ENCODE data around the gene CTDSPL.
"Not testable (repeated sequence)": the region's sequence is repeated elsewhere in the genome, so short reads cannot be mapped to it uniquely, and the experiment has no call there.

The CTDSPL gene, protein sequence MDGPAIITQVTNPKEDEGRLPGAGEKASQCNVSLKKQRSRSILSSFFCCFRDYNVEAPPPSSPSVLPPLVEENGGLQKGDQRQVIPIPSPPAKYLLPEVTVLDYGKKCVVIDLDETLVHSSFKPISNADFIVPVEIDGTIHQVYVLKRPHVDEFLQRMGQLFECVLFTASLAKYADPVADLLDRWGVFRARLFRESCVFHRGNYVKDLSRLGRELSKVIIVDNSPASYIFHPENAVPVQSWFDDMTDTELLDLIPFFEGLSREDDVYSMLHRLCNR

DNA sequence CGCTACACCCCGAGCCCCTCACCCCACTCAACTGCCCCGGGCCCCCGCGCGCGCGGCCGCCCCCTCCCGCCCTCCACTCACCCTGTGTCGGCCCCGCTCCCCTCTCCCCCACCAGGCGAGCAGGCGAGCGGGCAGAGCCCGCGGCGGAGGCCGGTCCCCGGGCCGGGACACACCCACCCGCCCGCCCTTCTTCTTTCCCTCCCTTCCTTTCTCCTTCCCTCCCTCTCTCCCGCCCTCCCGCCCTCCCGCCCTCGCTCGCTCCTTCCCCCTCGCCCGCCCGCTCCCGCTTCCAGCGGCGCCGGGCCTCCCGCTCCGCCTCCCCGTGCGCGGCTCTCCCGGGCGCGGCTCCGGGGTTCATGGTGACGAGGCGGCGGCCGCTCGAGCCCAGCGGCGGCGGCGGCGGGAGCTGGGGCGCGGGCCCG lies at the start of gene CTDSPL:
Gene CTDSPL (plus strand): TSS at position 261 of the 422 bp plus-strand sequence. CDS start 320 bp downstream, outside the sequence.
- no peaks in the 10 kb centered on the region for H3K36me3 ChIP-seq
- DNase-seq, result peak in 1 of 2 donors; percentile 79
- H3K4me1 ChIP-seq, result peaks cover 0 to 46% (median 30%) of the 10 kb centered on the region in 4 donors
- no peak for TF ChIP-seq CTCF (IDR thresholded peaks at IDR 0.05)
- intact Hi-C loops (cut with DNase I; ENCODE audit: low total_unique reads), result no loop called here
- no peaks in the 10 kb centered on the region for H3K9me3 ChIP-seq
- no peaks in the 10 kb centered on the region for H3K27me3 ChIP-seq
- peak within 1 kb of the TSS; percentile 89 for H3K4me3 ChIP-seq
- H3K27ac ChIP-seq, result peak within 1 kb of the TSS; percentile 92 to 94

- TF ChIP-seq CTCF (IDR thresholded peaks at IDR 0.05), result no peak
- Histone ChIP-seq H3K27me3 (no peaks in the 10 kb centered on the region), H3K27ac (peak overlapping the region; percentile 76 to 78), H3K4me1 (peaks cover 0 to 48% (median 37%) of the 10 kb centered on the region in 4 donors), H3K4me3 (no peak overlapping the region), H3K36me3 (peaks cover 0 to 31% (median 19%) of the 10 kb centered on the region in 3 donors), H3K9me3 (no peaks in the 10 kb centered on the region)
- intact Hi-C loops (cut with DNase I; ENCODE audit: low total_unique reads), result loop anchor here (10.0 kb wide), 1 partner anchor 48 kb away; no protein-coding TSS in a partner anchor
- peak; percentile 69 to 85 for DNase-seq
Measured at GRCh38 chr3:37812499-37812896, 49.2 kb upstream of the CTDSPL start.

DNA sequence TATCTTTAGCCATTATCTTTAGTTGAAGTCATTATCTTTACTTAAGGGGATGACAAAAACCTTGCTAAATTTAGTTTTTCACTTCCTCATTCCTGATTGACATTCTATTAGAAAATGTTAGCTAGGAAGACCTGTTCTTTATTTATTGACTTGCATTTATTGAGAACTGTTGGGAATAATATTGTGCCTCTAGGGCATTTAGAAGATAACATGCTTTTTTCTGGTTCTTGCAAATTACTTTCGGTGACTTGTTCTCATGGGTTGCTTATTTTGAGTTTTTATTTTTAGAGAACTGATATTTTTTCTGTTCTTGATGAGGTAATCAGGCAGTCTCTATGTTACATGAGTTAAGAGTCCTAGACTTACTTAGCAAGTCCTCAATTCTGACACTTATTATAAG lies 48.3 kb upstream of the CTDSPL start:
- intact Hi-C loops (cut with DNase I; ENCODE audit: low total_unique reads), result loop anchor here (10.0 kb wide), 1 partner anchor 49 kb away; no protein-coding TSS in a partner anchor
- Histone ChIP-seq H3K9me3 (no peaks in the 10 kb centered on the region), H3K36me3 (peaks cover under 1 to 27% (median 14%) of the 10 kb centered on the region in 3 donors), H3K27ac (peak overlapping the region; percentile 76 to 78), H3K4me1 (peaks cover 0 to 48% (median 37%) of the 10 kb centered on the region in 4 donors), H3K27me3 (no peaks in the 10 kb centered on the region), H3K4me3 (no peak overlapping the region)
- DNase-seq, result no peak
- TF ChIP-seq CTCF (IDR thresholded peaks at IDR 0.05), result no peak

DNA sequence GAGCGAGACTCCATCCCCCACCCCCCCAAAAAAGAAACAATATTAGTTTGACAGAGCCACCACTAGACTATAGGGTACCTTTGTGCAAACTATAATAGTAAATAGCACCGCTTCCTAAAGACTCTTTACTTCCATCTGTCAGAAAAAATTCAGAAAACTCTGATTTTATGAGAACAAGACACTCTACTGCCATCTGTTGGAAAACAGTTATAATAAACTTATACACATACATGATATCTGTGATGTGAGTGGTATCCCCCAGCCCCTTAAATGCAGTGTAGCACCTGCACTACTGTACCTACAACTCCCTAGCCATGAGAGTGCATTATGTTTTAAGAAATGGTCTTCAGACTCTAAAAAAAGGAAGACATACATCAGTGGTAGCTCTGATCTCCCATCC lies 47.1 kb upstream of the CTDSPL start:
- no peak for DNase-seq
- Histone ChIP-seq H3K4me1 (peaks cover 0 to 48% (median 37%) of the 10 kb centered on the region in 4 donors), H3K27me3 (no peaks in the 10 kb centered on the region), H3K9me3 (no peaks in the 10 kb centered on the region), H3K36me3 (peaks cover 9 to 33% (median 24%) of the 10 kb centered on the region in 3 donors), H3K27ac (peak overlapping the region; percentile 76 to 78), H3K4me3 (no peak overlapping the region)
- peak; percentile 40 to 50 for TF ChIP-seq CTCF (IDR thresholded peaks at IDR 0.05)
- intact Hi-C loops (cut with DNase I; ENCODE audit: low total_unique reads), result loop anchor here (10.0 kb wide), 1 partner anchor 50 kb away; no protein-coding TSS in a partner anchor

GRCh38 chr3:37815156-37815555 lies 46.5 kb upstream of the CTDSPL start:
- intact Hi-C loops (cut with DNase I; ENCODE audit: low total_unique reads), result loop anchor here (10.0 kb wide), 1 partner anchor 50 kb away; no protein-coding TSS in a partner anchor
- not testable (repeated sequence) for DNase-seq, H3K9me3 ChIP-seq, H3K27ac ChIP-seq, H3K4me3 ChIP-seq, H3K27me3 ChIP-seq
- Histone ChIP-seq H3K4me1 (peaks cover 0 to 43% (median 37%) of the 10 kb centered on the region in 4 donors), H3K36me3 (peaks cover 9 to 39% (median 30%) of the 10 kb centered on the region in 3 donors)

DNA sequence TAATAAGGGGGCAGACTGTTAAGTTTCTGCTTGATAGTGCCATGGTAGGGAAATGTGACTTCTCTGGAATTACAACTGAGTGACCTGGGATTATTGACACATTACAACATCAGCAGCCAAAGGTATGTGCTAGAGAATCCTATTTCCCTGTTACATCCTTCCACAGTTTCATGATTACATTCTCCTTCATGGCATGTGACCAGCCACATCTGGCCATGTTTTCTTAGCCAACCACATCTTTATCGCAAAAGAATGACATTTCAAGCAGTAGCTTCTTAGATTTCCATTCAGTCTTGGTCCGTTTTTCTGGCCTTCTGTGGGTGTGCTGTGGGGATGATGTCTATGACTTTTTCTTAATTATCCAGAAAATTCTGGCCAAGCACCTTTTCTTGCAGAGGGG lies 45.4 kb upstream of the CTDSPL start:
- Histone ChIP-seq H3K36me3 (peaks cover 12 to 46% (median 32%) of the 10 kb centered on the region in 3 donors), H3K27ac (no peak overlapping the region), H3K4me1 (peaks cover 0 to 32% (median 29%) of the 10 kb centered on the region in 4 donors), H3K4me3 (no peak overlapping the region), H3K27me3 (no peaks in the 10 kb centered on the region), H3K9me3 (no peaks in the 10 kb centered on the region)
- intact Hi-C loops (cut with DNase I; ENCODE audit: low total_unique reads), result loop anchor here (10.0 kb wide), 1 partner anchor 51 kb away; no protein-coding TSS in a partner anchor
- no peak for TF ChIP-seq CTCF (IDR thresholded peaks at IDR 0.05)
- DNase-seq, result no peak

Data from tibial artery (tissue), 4 donors.